A549 treated with RU486 at 1 μM for 4 hours (cell line): Measurements from ENCODE around the gene DNAJA3. TPM values are rescaled to one million over a fixed set of nuclear protein-coding genes. Genes with fewer than 3 reads are reported as not detected.

Experiments used
- total RNA-seq: library from RNA; stranded (reverse); fragments of 200-300 nt; extraction: Qiagen RNA extraction; gene quantifications from 5 replicates; pipeline ENCODE4 v1.2.3, GENCODE V29; 2022; ENCODE audit warnings: low read depth

The DNAJA3 gene
- total RNA-seq, result 59.0 to 72.9 TPM (median 72.5 TPM) in 5 replicates

DNA sequence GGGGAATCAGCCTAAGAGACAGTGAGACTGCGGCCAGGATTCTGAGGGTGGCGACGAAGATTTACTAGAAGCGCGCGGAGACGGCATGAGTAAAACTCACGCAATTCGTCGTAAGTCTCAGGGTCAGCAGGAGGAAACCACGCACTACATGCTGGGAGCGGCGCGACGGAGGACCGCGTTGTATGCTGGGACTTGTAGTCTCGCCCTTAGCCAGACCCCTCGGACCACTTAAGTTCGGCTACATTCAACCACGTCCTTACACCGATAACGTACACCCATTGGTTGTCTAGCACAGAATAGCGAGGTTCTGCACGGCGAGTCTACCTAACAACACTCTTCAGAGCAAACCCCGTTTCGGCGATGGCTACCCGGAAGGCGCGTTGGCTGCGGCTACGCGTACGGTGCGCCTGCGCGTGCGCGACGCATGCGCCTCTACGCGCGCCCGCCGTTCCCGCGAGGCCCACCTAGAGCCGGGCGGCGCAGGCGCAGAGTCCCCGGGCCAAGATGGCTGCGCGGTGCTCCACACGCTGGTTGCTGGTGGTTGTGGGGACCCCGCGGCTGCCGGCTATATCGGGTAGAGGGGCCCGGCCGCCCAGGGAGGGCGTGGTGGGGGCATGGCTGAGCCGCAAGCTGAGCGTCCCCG, at the start of gene DNAJA3:
DNAJA3 (plus strand) TSS at position 491 of the 643 bp plus-strand sequence; CDS start at position 505, 14 bp downstream.

DNA sequence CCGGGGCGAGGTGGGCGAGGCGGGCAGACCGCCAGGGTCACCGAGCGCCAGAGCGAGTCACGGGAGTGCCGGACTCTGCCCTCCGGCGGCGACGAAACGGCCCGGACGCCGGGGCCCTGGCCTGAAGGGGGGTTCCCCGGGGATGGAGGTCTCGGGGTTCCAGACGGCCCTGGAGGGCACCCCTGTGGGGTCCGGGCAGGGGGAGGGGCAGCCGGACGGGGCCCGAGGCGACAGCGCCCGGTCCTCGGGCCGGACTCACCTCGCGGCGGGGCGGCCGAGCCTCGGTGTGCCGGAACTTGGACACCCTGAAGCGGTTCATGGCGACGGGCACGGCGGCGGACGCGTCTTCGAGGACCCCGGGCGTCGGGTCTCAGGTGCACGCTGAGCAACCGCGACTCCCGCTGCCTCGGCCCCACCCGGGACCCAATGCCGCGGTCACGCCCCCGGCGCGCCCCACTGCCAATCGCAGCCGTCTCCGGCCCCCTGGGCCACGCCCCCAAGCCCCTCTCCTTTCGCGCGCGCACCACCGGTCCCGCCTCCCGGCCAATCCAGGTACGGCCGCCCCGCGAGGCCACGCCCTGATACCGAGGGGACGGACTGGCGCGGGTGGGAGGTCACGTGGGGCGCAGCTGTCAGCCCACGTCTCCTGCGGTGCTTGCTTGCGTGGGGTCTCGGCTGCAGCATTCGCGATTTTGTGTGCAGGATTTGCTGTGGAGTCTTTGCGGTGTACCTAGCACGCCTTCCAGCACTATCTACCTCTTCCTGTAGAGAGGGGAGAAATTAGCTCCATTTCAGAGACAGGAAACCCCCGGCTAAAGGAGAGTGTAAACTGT, 9.3 kb upstream of the DNAJA3 start, which contains the start of gene CORO7:
CORO7 (minus strand) TSS at position 397 of the 833 bp plus-strand sequence; CDS start at position 319, 78 bp downstream.

DNA sequence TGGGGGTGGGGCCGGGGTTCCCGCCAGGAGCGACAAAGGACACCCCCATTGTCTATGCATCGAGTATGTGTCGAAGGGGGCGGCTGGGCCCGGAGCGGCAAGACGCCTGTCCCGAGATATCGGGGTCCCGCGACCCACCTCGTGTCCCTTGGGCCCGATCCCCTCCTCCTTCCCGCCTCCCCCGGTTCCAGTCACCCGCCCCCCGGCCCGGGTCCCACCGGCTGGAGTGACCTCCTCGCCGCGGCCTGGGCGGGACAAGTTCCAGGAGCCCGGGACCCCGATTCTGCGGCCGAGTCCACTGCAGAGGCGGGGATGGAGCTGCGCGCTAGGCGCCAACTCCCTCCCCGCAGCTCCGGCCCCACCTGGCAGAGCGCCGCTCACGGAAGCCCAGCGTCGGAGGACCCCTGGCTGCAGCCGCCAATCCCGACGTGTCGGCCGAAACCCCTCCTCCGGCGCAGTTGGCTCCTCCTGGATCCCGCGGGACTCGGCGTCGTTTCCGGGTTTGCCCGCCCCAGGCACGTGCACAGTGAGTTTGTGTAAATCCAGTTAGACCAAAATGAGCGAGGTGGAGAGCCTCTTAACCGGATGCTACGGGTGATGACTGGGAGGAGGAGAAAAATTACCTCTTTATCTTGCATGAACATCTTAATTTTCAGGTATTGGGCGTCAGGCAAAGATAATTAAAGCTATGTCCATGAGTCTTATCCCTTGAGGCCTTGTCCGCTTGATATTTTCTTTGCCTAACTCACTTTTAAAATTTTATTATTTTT, 48.7 kb downstream of the DNAJA3 start, which contains the start of gene NMRAL1:
NMRAL1 (minus strand) TSS at position 434 of the 770 bp plus-strand sequence. CDS start 493 bp downstream, outside the sequence.

GRCh38 chr16:4475880-4476788, 50.5 kb downstream of the DNAJA3 start, which contains the start of gene HMOX2:
HMOX2 (plus strand) TSS chr16:4476398; CDS start chr16:4505525, 29,127 bp downstream.

Other genes with a start within 250 kb of the DNAJA3 start
- gene SRL, start 183.8 kb upstream of the DNAJA3 start, total RNA-seq, result 0.02 to 0.08 TPM (median 0.04 TPM) in 4 of 5 replicates, not detected in the other
- gene TFAP4, start 152.8 kb upstream of the DNAJA3 start, total RNA-seq, result 18.2 to 24.4 TPM (median 21.0 TPM) in 5 replicates
- 22.3 to 32.9 TPM (median 29.9 TPM) in 5 replicates for gene GLIS2, start 109.8 kb upstream of the DNAJA3 start, total RNA-seq
- 57.7 to 79.1 TPM (median 78.2 TPM) in 5 replicates for gene PAM16, start 74.5 kb upstream of the DNAJA3 start, total RNA-seq
- gene VASN, start 54.0 kb upstream of the DNAJA3 start, total RNA-seq, result 4.8 to 7.8 TPM (median 6.7 TPM) in 5 replicates
- 11.5 to 18.4 TPM (median 12.9 TPM) in 5 replicates for gene CORO7, start 9.3 kb upstream of the DNAJA3 start, total RNA-seq
- 41.2 to 47.2 TPM (median 43.5 TPM) in 5 replicates for gene NMRAL1, start 48.8 kb downstream of the DNAJA3 start, total RNA-seq
- 51.4 to 58.9 TPM (median 55.7 TPM) in 5 replicates for gene HMOX2, start 50.5 kb downstream of the DNAJA3 start, total RNA-seq
- gene CDIP1, start 112.9 kb downstream of the DNAJA3 start, total RNA-seq, result 9.8 to 12.2 TPM (median 11.0 TPM) in 5 replicates
- gene C16orf96, start 130.5 kb downstream of the DNAJA3 start, total RNA-seq, result not detected in 5 replicates
- gene UBALD1, start 189.0 kb downstream of the DNAJA3 start, total RNA-seq, result 33.7 to 66.3 TPM (median 62.3 TPM) in 5 replicates
- gene MGRN1, start 199.0 kb downstream of the DNAJA3 start, total RNA-seq, result 33.0 to 44.1 TPM (median 38.6 TPM) in 5 replicates